GM21447 (cell line): ENCODE results near the gene TIMM8A.
A peak's percentile ranks its signal among the peaks of the same experiment; 100 is the strongest.
"Not testable (repeated sequence)": the region's sequence is repeated elsewhere in the genome, so short reads cannot be mapped to it uniquely, and the experiment has no call there.

Experiments
- ATAC-seq: cut with Tn5 transposase; IDR thresholded peaks from one replicate; pipeline ENCODE4 v1.9.1; 2021; ENCODE audit not compliant: unreplicated experiment

Gene TIMM8A

DNA sequence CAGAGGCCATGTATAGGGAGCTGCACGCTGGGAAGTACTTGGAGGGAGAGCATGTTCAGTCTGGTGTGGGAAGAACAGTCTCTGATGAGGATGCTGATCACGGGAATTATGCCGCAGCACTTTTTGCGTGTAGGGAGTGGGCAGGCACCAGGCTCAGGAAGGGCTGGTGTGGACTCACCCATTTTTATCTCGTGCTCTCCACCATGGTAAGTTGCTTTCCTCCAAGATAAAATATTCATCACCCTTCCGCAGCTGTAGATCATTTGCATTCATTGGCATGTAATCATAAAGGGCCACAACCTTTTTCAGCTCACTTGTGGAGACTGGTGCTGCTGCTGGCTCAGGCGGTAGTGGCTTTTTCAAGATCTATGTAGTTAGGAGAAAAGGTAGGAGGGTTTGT is 11.8 kb upstream of the TIMM8A start:
- ATAC-seq: no peak

GRCh38 chrX:101359966-101360365 is 11.4 kb upstream of the TIMM8A start:
- no peak for ATAC-seq

- ATAC-seq: no peak
Measured at GRCh38 chrX:101357166-101357795, 8.7 kb upstream of the TIMM8A start.

GRCh38 chrX:101349193-101349562 is 636 bp upstream of the TIMM8A start:
- ATAC-seq: no peak

DNA sequence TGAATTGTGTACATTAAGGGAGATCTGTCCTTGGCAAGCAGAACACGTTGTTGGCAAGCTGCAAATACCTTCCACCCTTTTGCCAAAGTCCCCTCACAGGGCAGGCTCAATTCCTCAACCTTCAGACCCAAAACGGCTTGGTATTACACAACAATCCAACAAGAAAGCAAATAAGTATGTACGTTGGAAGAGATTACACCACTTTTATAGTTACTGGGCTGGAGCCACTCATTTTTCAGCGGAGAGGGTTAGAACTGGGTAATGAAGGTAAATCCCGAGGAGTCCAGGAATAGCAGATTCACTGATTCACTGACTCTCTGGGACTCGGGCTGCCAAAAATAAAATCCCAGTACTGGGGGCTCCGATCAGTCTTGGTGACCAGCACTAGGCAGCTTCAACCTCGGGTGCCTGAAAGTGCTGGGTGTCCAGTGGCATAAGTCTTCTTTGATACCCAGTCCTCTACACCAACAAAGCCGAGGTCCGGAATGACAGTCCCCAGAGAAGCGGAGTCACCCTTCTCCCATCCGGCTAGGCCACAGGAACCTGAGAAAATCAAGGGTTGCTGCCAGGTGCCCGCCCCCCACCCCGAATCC is 587 bp downstream of the TIMM8A start:
- peak; percentile 6 for ATAC-seq

DNA sequence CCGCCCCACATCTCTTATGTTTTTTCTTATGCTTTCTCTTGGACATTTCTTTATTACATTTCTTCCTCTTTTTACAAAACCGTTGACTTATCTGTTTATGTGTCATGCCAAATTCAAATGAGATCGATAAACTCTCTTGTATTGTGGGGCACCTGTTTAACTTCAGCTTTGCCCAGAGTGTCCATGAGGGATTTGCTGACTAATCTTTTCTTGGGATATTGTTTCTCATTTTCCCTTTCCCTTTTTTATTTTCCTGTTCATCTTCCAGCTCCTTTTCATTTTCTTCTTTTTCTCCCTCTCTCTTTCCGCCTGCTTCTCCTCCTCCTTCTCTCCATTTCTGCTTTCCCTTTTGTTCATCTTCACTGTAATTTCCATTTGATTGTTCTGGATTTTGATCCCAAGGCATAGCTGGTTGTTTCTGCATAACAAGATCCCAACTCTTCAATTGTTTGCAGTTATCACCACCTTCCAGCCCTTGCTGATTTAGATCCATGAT is 10.7 kb downstream of the TIMM8A start:
- ATAC-seq: no peak

GRCh38 chrX:101334310-101334709 is 14.2 kb downstream of the TIMM8A start:
- ATAC-seq: not testable (repeated sequence)

- not testable (repeated sequence) for ATAC-seq
Measured at GRCh38 chrX:101326600-101326999, 21.9 kb downstream of the TIMM8A start.

DNA sequence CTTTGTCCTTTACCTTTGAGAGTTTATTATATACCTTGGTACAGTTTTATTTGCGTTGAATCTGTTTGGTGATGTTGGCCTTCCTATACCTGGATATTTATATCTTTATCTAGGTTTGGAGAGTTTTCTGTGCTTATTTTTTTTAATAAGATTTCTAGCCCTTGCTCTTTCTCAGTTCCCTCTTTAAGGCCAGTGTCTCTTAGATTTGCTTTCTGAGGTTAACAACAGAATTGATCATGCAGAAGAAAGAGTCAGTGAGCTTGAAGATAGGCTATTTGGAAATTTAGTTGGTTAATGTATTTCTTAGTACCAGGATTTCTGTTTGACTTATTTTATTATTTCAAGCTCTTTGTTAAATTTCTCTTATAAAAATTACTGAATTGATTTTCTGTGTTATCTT is 44.8 kb downstream of the TIMM8A start:
- ATAC-seq: no peak
